T1000 (cell line): ENCODE results near the gene RNF5.
A peak's percentile ranks its signal among the peaks of the same experiment; 100 is the strongest.
"Not testable (repeated sequence)": the region's sequence is repeated elsewhere in the genome, so short reads cannot be mapped to it uniquely, and the experiment has no call there.

Source experiments
- DNase-seq: peaks from one replicate; lab custom pipeline; 2025; ENCODE audit warnings: mixed read lengths; lab: John Stamatoyannopoulos, UW

RNF5 gene

DNA sequence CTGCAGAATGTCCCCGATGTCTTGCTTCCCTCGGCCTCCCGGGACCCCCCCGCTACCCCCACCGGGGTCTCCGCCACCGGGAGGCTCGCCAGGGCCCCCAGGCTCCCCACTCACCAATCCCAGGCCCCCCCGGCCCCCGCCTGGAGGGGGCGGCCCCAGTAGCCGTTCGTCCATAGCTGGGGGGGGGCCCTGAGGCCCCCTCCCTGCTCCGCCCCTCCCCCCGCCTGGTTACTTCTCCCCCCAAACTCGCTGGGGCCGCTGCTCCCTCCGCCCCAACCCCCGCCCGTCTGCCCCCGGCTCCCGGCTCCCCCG is 11.5 kb downstream of the RNF5 start:
- no peak for DNase-seq

- DNase-seq = peak; percentile 57
Observed at GRCh38 chr6:32190054-32190851, 12.0 kb downstream of the RNF5 start, which contains the start of gene PBX2. Gene PBX2 (minus strand): TSS chr6:32190202. CDS start chr6:32189915, 287 bp downstream.

DNA sequence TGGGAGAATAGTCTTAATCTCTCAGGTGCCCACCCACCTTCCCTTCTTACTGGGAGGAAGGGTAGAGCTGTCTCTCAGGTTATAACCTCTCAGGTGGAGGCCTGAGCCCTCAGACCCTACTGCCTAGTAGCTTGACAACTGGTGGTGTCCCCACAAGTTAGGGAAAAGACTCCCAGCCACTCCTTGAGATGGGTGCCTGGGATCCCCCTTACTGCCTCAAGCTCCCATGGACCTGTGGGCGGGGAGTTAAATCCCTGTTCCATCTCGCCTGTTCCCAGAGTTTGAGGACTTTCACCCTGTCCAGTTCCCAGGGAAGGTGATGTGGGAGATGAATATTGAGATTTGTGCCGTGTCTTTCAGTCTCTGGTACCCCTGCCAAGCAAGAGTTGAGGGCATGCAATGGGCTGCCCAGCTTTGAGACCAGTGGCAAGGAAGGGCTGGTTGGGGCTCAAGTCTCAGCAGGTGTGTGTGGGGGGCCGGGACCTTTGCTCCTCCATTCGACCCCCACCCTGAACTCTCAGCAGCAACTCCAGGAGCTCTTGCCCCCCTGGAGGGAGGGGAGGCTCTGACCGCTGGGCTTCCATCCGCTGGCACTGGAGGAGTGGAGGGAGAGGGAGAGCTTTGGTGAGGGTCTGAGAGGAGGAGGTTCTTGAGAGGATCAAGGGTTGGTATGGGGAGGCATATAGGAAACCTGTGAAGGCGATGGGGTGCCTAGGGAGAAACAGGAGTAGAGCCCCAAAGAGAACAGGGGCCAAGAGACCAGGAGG is 12.9 kb downstream of the RNF5 start:
- DNase-seq = no peak

DNA sequence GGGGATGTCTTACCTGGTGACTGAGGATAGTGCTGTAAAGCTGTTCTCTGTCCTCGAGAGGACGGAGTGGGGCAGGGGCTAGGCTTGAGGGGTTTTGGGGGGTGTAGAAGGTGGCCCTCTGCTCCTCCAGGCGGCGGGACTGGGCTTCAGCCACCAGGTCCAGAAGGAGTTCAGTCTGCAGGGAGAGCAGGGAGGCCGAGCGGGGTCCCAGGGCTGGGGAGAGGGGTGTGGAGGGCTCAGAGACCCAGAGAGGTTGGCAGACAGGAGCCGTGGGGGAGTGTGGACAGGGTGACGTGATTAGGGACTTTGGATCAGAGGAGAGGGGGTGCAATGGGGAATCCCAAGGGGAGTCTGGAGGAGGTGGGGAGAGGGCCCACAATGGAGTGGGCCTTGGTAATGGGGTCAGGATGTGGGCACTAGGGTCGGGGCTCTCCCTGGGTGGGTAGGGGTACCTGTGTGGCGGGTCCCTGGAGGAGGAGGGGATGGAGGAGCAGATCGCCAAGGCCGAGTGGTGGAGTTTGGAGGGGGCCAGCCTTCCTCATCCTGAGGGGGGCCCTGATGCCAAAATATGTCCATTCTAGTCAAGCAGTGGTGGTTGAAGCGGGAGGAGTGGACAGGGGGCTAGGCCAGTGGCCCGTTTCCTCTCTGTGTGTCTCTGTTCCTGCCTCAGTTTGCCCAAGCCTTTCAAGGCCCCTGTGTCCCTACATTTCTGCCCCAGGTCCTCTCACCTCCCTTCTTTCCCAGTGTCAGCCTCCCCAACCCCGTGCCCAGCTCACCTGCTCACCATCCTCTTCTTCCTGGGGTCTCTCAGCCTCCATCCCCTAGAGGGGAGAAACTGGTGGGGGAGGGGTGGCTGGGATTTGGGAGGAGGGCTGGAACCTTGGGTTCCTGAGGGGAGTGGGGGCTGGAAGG is 13.7 kb downstream of the RNF5 start:
- no peak for DNase-seq

GRCh38 chr6:32192608-32193039 is 14.4 kb downstream of the RNF5 start, which contains the start of gene GPSM3:
Gene GPSM3 (minus strand): TSS chr6:32192643. CDS start chr6:32192513, 130 bp downstream.
- no peak for DNase-seq

DNA sequence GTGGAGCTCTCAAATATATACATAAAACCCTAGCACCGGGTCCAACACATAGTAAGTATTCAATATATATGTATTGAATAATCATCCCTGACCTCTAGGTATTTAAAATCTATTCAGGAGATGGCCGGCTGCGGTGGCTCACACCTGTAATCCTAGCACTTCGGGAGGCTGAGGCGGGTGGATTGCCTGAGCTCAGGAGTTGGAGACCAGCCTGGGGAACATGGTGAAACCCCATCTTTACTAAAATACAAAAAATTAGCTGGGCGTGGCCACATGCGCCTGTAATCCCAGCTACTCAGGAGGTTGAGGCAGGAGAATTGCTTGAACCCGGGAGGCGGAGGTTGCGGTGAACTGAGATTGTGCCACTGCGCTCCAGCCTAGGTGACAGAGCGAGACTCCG is 14.9 kb downstream of the RNF5 start:
- not testable (repeated sequence) for DNase-seq

- no peak for DNase-seq
Observed at GRCh38 chr6:32194388-32194787, 16.2 kb downstream of the RNF5 start.

GRCh38 chr6:32194825-32195651 is 16.8 kb downstream of the RNF5 start:
- DNase-seq = no peak

DNA sequence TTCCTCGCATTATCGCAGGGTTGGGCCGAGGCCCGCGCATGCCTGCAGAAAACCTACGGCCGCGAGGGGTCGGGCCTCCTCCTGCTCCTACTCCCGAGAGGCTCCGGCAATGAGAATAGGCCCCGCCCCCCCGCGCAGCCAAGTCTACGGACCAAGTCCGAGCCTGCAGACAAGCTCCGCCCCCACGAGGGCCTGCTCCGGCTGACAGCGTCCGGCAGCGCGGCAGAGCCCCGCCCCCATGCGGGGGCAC is 17.4 kb downstream of the RNF5 start:
- peak; percentile 100 for DNase-seq

DNA sequence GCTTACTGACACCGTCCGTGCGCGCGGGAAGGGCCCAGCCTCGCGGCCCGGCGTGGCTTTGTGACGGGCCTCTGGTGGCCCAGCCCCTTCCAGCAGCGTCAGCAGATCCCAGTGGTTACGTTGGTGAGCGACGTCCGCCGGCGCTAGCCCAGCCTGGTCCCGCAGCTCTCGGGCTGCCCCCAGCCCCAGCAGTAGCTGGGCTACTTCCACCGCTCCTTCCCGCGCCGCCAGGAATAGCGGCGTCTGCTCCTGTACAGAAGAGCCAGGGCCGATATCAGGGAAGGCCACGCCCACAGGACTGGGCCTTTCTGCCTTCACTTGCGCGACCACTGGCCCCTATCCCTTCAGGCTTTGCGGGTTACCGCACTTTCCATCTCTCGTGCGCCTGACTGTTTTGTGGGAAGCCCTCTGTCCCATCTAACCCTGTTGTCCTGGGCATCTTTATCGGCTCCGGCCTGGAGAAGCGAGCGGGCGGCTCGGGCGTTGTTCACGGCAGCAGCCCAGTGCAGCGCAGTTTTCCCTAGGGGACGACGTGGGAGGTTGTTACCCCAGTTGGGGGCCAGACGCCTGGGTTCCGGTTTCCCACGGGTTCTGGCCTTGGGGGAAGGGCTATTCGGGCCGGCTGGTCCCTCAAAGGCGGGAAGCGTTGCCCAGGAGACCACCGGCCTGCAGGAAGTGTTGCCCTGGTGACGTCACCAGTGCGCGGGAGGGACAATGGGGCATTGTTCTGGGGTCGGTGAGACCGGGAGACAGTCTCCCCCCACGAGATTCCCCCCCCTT is 17.9 kb downstream of the RNF5 start:
- peak; percentile 81 for DNase-seq

GRCh38 chr6:32196682-32197616 is 18.7 kb downstream of the RNF5 start:
- DNase-seq = no peak

- no peak for DNase-seq
Observed at GRCh38 chr6:32198345-32198696, 20.1 kb downstream of the RNF5 start.

DNA sequence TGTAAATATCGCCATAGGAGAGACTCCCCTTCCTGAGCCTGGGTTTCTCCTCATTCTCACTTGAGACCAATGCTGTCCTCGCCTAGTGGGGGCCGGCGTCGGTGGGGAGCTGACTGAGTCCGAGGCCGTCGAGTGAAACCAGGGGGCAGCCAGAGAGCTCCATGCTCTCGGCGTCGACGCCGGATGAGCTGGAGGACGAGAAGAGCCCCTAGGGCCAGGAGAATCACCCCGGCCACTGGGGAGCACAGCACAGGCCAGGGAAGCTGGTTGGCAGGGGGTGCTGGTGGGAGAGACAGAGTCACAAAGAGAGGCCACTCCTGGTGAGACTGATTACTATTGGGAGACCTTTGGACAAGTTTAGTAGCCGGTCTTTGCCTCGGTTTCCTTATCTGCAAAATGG is 20.7 kb downstream of the RNF5 start:
- DNase-seq = no peak

- DNase-seq = no peak
Observed at GRCh38 chr6:32200711-32201475, 22.7 kb downstream of the RNF5 start.

- DNase-seq = no peak
Observed at GRCh38 chr6:32202186-32202585, 24.0 kb downstream of the RNF5 start.

DNA sequence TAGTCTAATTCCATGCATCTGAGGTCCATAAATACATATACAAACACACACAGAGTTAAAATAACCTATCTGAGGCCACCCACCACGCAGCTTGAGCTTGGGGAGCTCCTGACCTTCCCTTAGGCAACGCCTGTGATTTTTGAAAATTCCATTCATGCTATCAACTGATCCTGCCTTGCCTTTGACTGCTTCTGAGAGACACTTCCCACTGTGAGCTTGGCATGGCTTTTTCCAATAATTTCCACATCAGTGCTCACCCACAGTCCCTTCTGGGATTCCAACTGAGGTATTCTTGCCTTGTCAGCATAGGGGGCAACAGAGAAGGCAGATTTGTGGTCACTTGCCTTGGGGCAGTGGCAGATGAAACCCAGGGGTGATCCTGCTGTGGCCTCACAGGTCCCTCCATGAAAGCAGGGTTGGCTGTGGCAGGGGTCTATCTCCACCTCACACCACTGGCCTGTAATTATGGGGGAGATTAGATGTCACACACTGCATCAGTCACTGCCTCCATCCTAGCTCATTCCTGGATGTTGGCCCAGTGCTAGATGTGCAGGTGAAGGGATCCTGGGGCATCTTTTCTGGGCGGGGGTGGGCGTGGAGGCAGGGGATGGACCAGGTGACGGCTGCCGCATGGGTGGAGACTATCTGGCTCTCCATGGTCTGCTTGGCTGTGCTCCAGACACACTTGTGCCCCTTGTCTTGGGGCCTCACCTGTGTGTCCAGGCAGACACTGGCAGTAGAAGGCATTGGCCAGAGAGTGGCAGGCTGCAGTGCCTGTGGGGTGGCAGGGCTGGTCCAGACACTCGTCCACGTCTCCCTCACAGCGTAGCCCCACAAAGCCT is 25.4 kb downstream of the RNF5 start:
- no peak for DNase-seq

DNA sequence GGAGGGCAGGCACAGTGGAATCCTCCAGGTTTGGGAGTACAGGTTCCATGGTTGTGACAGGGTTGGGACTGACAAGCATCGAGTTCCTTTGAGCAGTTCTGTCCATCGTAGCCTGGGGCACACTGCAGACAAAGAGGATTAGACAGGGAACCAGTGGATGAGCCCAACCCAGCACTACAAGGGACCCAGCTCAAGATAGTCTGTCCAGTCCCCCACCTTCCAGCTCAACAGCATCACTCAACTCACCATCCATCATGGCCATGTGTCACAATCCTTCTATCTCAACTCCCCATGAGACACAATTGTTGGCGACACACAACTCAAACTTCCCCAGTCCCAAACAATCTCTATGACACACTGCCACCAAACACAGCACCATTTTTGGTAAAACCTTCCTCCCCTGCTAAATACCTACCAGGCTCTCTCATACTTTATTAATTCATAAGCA is 26.1 kb downstream of the RNF5 start:
- DNase-seq = no peak

DNA sequence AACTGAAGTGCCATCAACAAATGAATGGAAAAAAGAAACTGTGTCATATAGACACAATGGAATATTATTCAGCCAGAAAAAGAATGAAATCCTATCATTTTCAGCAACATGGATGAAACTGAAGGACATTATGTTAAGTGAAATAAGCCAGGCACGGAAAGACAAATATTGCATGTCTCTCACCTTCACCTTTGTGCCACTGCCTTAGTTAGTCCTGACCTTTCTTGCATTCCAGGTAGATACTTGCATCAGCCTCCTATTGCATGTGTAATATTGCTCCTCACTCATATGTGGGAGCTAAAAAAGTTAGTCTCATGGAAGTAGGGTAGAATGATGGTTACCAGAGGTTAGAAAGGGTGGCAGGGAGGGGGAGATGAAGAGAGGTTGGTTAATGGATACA is 30.8 kb downstream of the RNF5 start:
- DNase-seq = no peak
